ENCODE results near the gene RABGAP1. TPM values are rescaled to one million over a fixed set of nuclear protein-coding genes. Genes with fewer than 3 reads are reported as not detected.

The RABGAP1 gene
- total RNA-seq, 1 experiment from 2014 or later, result 95.8 TPM

- TF ChIP-seq EZH2 (IDR thresholded peaks at IDR 0.05; ENCODE audit: low read depth), result no peak
- TF ChIP-seq CTCF (conservative IDR thresholded peaks at IDR 0.05), result no peak
- DNase-seq, result no peak
- Histone ChIP-seq H2AFZ (no peak overlapping the region), H3K36me3 (ENCODE audit: low read depth) (no peaks in the 10 kb centered on the region), H3K9me2 (ENCODE audit: insufficient read depth) (no peaks in the 10 kb centered on the region), H3K27me3 (ENCODE audit: insufficient read depth, low read depth) (no peaks in the 10 kb centered on the region), H3K4me2 (no peak overlapping the region), H3K4me1 (replicated peaks; ENCODE audit: insufficient read depth) (no peaks in the 10 kb centered on the region), H3K4me3 (no peak overlapping the region), H3K9me3 (ENCODE audit: insufficient read depth, low read depth) (no peaks in the 10 kb centered on the region), H4K20me1 (ENCODE audit: insufficient read depth) (no peaks in the 10 kb centered on the region), H3K27ac (no peak overlapping the region), H3K79me2 (ENCODE audit: low read depth) (no peaks in the 10 kb centered on the region), H3F3A (ENCODE audit: insufficient read depth, low read depth) (no peaks in the 10 kb centered on the region; the same call in 1 of the 2 replicates)
- BruUV-seq (replicated peaks), result no TSS peak
- ChIA-PET POLR2A (ENCODE audit: unreplicated experiment) (no interaction called here), CTCF (no interaction called here)
- intact Hi-C loops (cut with micrococcal nuclease; ENCODE audit: unreplicated experiment), result no loop called here
Measured at GRCh38 chr9:123115146-123115913, 174.5 kb downstream of the RABGAP1 start.

GRCh38 chr9:123116036-123116435 lies 175.2 kb downstream of the RABGAP1 start:
- TF ChIP-seq CTCF (conservative IDR thresholded peaks at IDR 0.05), result no peak
- TF ChIP-seq EZH2 (IDR thresholded peaks at IDR 0.05; ENCODE audit: low read depth), result no peak
- Histone ChIP-seq H3K4me3 (no peak overlapping the region), H3K4me2 (no peak overlapping the region), H3K9me3 (ENCODE audit: insufficient read depth, low read depth) (no peaks in the 10 kb centered on the region), H3K36me3 (ENCODE audit: low read depth) (no peaks in the 10 kb centered on the region), H3K9me2 (ENCODE audit: insufficient read depth) (no peaks in the 10 kb centered on the region), H3K27me3 (ENCODE audit: insufficient read depth, low read depth) (no peaks in the 10 kb centered on the region), H3K27ac (no peak overlapping the region), H3K79me2 (ENCODE audit: low read depth) (no peaks in the 10 kb centered on the region), H4K20me1 (ENCODE audit: insufficient read depth) (no peaks in the 10 kb centered on the region), H3K4me1 (replicated peaks; ENCODE audit: insufficient read depth) (no peaks in the 10 kb centered on the region), H2AFZ (no peak overlapping the region), H3F3A (ENCODE audit: insufficient read depth, low read depth) (no peaks in the 10 kb centered on the region; the same call in 1 of the 2 replicates)
- intact Hi-C loops (cut with micrococcal nuclease; ENCODE audit: unreplicated experiment), result no loop called here
- no TSS peak for BruUV-seq (replicated peaks)
- ChIA-PET POLR2A (ENCODE audit: unreplicated experiment) (no interaction called here), CTCF (no interaction called here)
- DNase-seq, result no peak

GRCh38 chr9:123119566-123119965 lies 178.7 kb downstream of the RABGAP1 start:
- H2AFZ ChIP-seq, result no peak overlapping the region

More at GRCh38 chr9:123119566-123119965, 178.7 kb downstream of the RABGAP1 start:
- Histone ChIP-seq H3K9me3 (ENCODE audit: insufficient read depth, low read depth) (no peaks in the 10 kb centered on the region), H3K79me2 (ENCODE audit: low read depth) (no peaks in the 10 kb centered on the region), H3K4me1 (replicated peaks; ENCODE audit: insufficient read depth) (no peaks in the 10 kb centered on the region), H3K27ac (no peak overlapping the region), H3K36me3 (ENCODE audit: low read depth) (no peaks in the 10 kb centered on the region), H4K20me1 (ENCODE audit: insufficient read depth) (no peaks in the 10 kb centered on the region), H3K4me3 (no peak overlapping the region), H3K9me2 (ENCODE audit: insufficient read depth) (no peaks in the 10 kb centered on the region), H3F3A (ENCODE audit: insufficient read depth, low read depth) (no peaks in the 10 kb centered on the region), H3K4me2 (no peak overlapping the region), H3K27me3 (ENCODE audit: insufficient read depth, low read depth) (no peaks in the 10 kb centered on the region)
- CTCF ChIA-PET, result no interaction called here
- no peak for DNase-seq
- no peak for TF ChIP-seq EZH2 (IDR thresholded peaks at IDR 0.05; ENCODE audit: low read depth)
- TF ChIP-seq CTCF (conservative IDR thresholded peaks at IDR 0.05), result no peak
- POLR2A ChIA-PET (ENCODE audit: unreplicated experiment), result no interaction called here
- BruUV-seq (replicated peaks), result no TSS peak
- intact Hi-C loops (cut with micrococcal nuclease; ENCODE audit: unreplicated experiment), result no loop called here
